ENCODE data around the gene HMCN2.

Gene HMCN2

GRCh38 chr9:130305381-130305780, 39.8 kb downstream of the HMCN2 start:
- Histone ChIP-seq H3K4me1 (ENCODE audit: control insufficient read depth, insufficient read depth, low read depth, low read length) (peaks cover 5% of the 10 kb centered on the region), H3K4ac (ENCODE audit: low read depth in 1 of 2, low read length in 2 of 2) (no peak overlapping the region), H2AFZ (ENCODE audit: low read depth, low read length) (no peak overlapping the region), H3K14ac (ENCODE audit: low read length in 2 of 2) (no peak overlapping the region), H2BK12ac (ENCODE audit: low read length in 2 of 2) (no peak overlapping the region), H2BK120ac (ENCODE audit: low read depth, low read length) (no peak overlapping the region), H2AK5ac (ENCODE audit: low read length, severe bottlenecking) (no peak overlapping the region), H3K36me3 (ENCODE audit: control insufficient read depth in 1 of 2, insufficient read depth in 2 of 2, low read depth in 1 of 2, low read length in 2 of 2) (no peaks in the 10 kb centered on the region), H3K4me2 (ENCODE audit: low read length, poor library complexity, severe bottlenecking) (no peak overlapping the region), H3K23ac (ENCODE audit: low read length in 2 of 2) (no peak overlapping the region), H3K18ac (ENCODE audit: low read depth in 1 of 2, low read length in 2 of 2) (no peak overlapping the region), H3K79me1 (replicated peaks; ENCODE audit: low read length, poor library complexity, severe bottlenecking) (no peaks in the 10 kb centered on the region), H2BK15ac (ENCODE audit: low read depth, poor library complexity, severe bottlenecking) (no peak overlapping the region), H3K4me3 (ENCODE audit: insufficient read depth in 1 of 2, low read depth in 1 of 2, low read length in 2 of 2) (no peak overlapping the region), H2BK5ac (ENCODE audit: low read depth, low read length, poor library complexity, severe bottlenecking) (no peak overlapping the region), H3K9ac (ENCODE audit: low read length) (no peak overlapping the region), H3K27me3 (ENCODE audit: control insufficient read depth in 1 of 2, insufficient read depth in 1 of 2, low read length in 2 of 2) (peaks cover 37 to 73% of the 10 kb centered on the region in 2 experiments), H3K27ac (ENCODE audit: low read length, poor library complexity, severe bottlenecking) (no peak overlapping the region), H4K8ac (ENCODE audit: low read length) (no peak overlapping the region), H4K91ac (ENCODE audit: low read length) (no peak overlapping the region), H3K9me3 (ENCODE audit: control insufficient read depth, low read length) (peaks cover 6% of the 10 kb centered on the region)
- 93% methylated on average over 4 of the region's 4 CpGs for WGBS
- DNase-seq: no peak

DNA sequence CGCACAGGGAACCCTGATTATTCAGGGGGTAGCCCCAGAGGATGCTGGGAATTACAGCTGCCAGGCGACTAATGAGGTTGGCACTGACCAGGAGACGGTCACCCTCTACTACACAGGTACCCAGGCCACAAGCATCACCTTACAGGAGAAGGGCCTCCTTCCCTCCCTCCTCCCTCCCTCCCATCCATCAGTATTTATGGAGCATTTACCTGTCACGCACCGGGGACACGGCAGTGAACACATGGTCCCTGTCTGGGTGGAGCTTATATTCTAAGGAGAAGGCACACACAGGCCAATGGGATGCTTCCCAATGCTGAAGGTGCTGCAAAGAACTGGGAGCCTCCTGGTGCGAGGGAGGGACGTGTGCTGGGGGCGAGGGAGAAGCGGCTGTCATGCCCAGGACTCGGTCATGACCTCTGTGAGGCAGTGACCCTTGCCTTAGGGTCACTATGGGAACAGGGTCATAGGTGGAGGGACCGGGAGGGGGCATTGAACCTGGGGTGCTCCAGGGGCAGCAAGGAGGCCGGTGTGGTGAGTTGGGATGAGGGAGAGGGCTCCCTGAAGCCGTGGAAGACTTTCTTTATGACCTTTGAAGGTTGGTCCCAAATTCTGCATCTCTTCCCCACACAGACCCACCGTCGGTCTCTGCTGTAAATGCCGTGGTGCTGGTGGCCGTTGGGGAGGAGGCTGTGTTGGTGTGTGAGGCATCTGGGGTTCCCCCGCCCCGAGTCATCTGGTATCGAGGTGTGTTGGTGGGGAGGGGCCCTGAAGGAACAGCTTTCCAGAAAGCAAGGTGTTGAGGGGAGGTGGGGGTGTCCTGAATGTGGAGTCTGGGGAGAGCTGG, 41.5 kb downstream of the HMCN2 start:
- no peak overlapping the region for H4K8ac ChIP-seq (ENCODE audit: low read length)
- 82% methylated on average over 17 of the region's 21 CpGs for WGBS
- peaks cover 5% of the 10 kb centered on the region for H3K4me1 ChIP-seq (ENCODE audit: control insufficient read depth, insufficient read depth, low read depth, low read length)
- H3K9ac ChIP-seq (ENCODE audit: low read length): no peak overlapping the region
- H3K9me3 ChIP-seq (ENCODE audit: control insufficient read depth, low read length): peaks cover 6% of the 10 kb centered on the region
- H3K4ac ChIP-seq (ENCODE audit: low read depth in 1 of 2, low read length in 2 of 2): no peak overlapping the region
- no peak overlapping the region for H2BK12ac ChIP-seq (ENCODE audit: low read length in 2 of 2)
- H3K27ac ChIP-seq (ENCODE audit: low read length, poor library complexity, severe bottlenecking): no peak overlapping the region
- H3K23ac ChIP-seq (ENCODE audit: low read length in 2 of 2): no peak overlapping the region
- H2AFZ ChIP-seq (ENCODE audit: low read depth, low read length): no peak overlapping the region
- DNase-seq: no peak
- H2BK5ac ChIP-seq (ENCODE audit: low read depth, low read length, poor library complexity, severe bottlenecking): no peak overlapping the region
- H3K14ac ChIP-seq (ENCODE audit: low read length in 2 of 2): no peak overlapping the region
- H3K36me3 ChIP-seq (ENCODE audit: control insufficient read depth in 1 of 2, insufficient read depth in 2 of 2, low read depth in 1 of 2, low read length in 2 of 2): no peaks in the 10 kb centered on the region
- no peak overlapping the region for H2BK120ac ChIP-seq (ENCODE audit: low read depth, low read length)
- H3K27me3 ChIP-seq (ENCODE audit: control insufficient read depth in 1 of 2, insufficient read depth in 1 of 2, low read length in 2 of 2): peaks cover 29 to 84% of the 10 kb centered on the region in 2 experiments
- H2BK15ac ChIP-seq (ENCODE audit: low read depth, poor library complexity, severe bottlenecking): no peak overlapping the region
- H3K79me1 ChIP-seq (replicated peaks; ENCODE audit: low read length, poor library complexity, severe bottlenecking): no peaks in the 10 kb centered on the region
- H3K4me3 ChIP-seq (ENCODE audit: insufficient read depth in 1 of 2, low read depth in 1 of 2, low read length in 2 of 2): no peak overlapping the region
- no peak overlapping the region for H2AK5ac ChIP-seq (ENCODE audit: low read length, severe bottlenecking)
- no peak overlapping the region for H3K4me2 ChIP-seq (ENCODE audit: low read length, poor library complexity, severe bottlenecking)
- H4K91ac ChIP-seq (ENCODE audit: low read length): no peak overlapping the region
- no peak overlapping the region for H3K18ac ChIP-seq (ENCODE audit: low read depth in 1 of 2, low read length in 2 of 2)

- Histone ChIP-seq H3K9ac (ENCODE audit: low read length) (no peak overlapping the region), H3K27me3 (ENCODE audit: control insufficient read depth in 1 of 2, insufficient read depth in 1 of 2, low read length in 2 of 2) (peaks cover 26 to 80% of the 10 kb centered on the region in 2 experiments), H3K4ac (ENCODE audit: low read depth in 1 of 2, low read length in 2 of 2) (no peak overlapping the region), H2AFZ (ENCODE audit: low read depth, low read length) (no peak overlapping the region), H3K4me1 (ENCODE audit: control insufficient read depth, insufficient read depth, low read depth, low read length) (peaks cover 5% of the 10 kb centered on the region), H2BK12ac (ENCODE audit: low read length in 2 of 2) (no peak overlapping the region), H4K8ac (ENCODE audit: low read length) (no peak overlapping the region), H2AK5ac (ENCODE audit: low read length, severe bottlenecking) (no peak overlapping the region), H4K91ac (ENCODE audit: low read length) (no peak overlapping the region), H2BK5ac (ENCODE audit: low read depth, low read length, poor library complexity, severe bottlenecking) (no peak overlapping the region), H2BK120ac (ENCODE audit: low read depth, low read length) (no peak overlapping the region), H2BK15ac (ENCODE audit: low read depth, poor library complexity, severe bottlenecking) (no peak overlapping the region), H3K4me2 (ENCODE audit: low read length, poor library complexity, severe bottlenecking) (no peak overlapping the region), H3K79me1 (replicated peaks; ENCODE audit: low read length, poor library complexity, severe bottlenecking) (no peaks in the 10 kb centered on the region), H3K18ac (ENCODE audit: low read depth in 1 of 2, low read length in 2 of 2) (no peak overlapping the region), H3K36me3 (ENCODE audit: control insufficient read depth in 1 of 2, insufficient read depth in 2 of 2, low read depth in 1 of 2, low read length in 2 of 2) (no peaks in the 10 kb centered on the region), H3K14ac (ENCODE audit: low read length in 2 of 2) (no peak overlapping the region), H3K9me3 (ENCODE audit: control insufficient read depth, low read length) (peaks cover 6% of the 10 kb centered on the region), H3K4me3 (ENCODE audit: insufficient read depth in 1 of 2, low read depth in 1 of 2, low read length in 2 of 2) (no peak overlapping the region), H3K27ac (ENCODE audit: low read length, poor library complexity, severe bottlenecking) (no peak overlapping the region), H3K23ac (ENCODE audit: low read length in 2 of 2) (no peak overlapping the region)
- DNase-seq: no peak
- WGBS: 100% methylated on average over 2 of the region's 5 CpGs
These were observed 42.0 kb downstream of the HMCN2 start for GRCh38 chr9:130307667-130307943.

GRCh38 chr9:130308081-130308571, 42.6 kb downstream of the HMCN2 start:
- no peak overlapping the region for H2BK5ac ChIP-seq (ENCODE audit: low read depth, low read length, poor library complexity, severe bottlenecking)
- no peak overlapping the region for H3K4me3 ChIP-seq (ENCODE audit: insufficient read depth in 1 of 2, low read depth in 1 of 2, low read length in 2 of 2)
- peaks cover 24 to 78% of the 10 kb centered on the region in 2 experiments for H3K27me3 ChIP-seq (ENCODE audit: control insufficient read depth in 1 of 2, insufficient read depth in 1 of 2, low read length in 2 of 2)
- H3K79me1 ChIP-seq (replicated peaks; ENCODE audit: low read length, poor library complexity, severe bottlenecking): no peaks in the 10 kb centered on the region
- no peaks in the 10 kb centered on the region for H3K36me3 ChIP-seq (ENCODE audit: control insufficient read depth in 1 of 2, insufficient read depth in 2 of 2, low read depth in 1 of 2, low read length in 2 of 2)
- H3K14ac ChIP-seq (ENCODE audit: low read length in 2 of 2): no peak overlapping the region
- no peak overlapping the region for H3K4ac ChIP-seq (ENCODE audit: low read depth in 1 of 2, low read length in 2 of 2)
- whole genome bisulfite sequencing: 83% methylated on average over 14 of the region's 14 CpGs
- H2BK120ac ChIP-seq (ENCODE audit: low read depth, low read length): no peak overlapping the region
- H2AFZ ChIP-seq (ENCODE audit: low read depth, low read length): no peak overlapping the region
- H3K9ac ChIP-seq (ENCODE audit: low read length): no peak overlapping the region
- no peak overlapping the region for H3K18ac ChIP-seq (ENCODE audit: low read depth in 1 of 2, low read length in 2 of 2)
- no peak overlapping the region for H3K4me2 ChIP-seq (ENCODE audit: low read length, poor library complexity, severe bottlenecking)
- H3K27ac ChIP-seq (ENCODE audit: low read length, poor library complexity, severe bottlenecking): no peak overlapping the region
- H2AK5ac ChIP-seq (ENCODE audit: low read length, severe bottlenecking): no peak overlapping the region
- no peak overlapping the region for H2BK15ac ChIP-seq (ENCODE audit: low read depth, poor library complexity, severe bottlenecking)
- no peak overlapping the region for H4K8ac ChIP-seq (ENCODE audit: low read length)
- peaks cover 5% of the 10 kb centered on the region for H3K4me1 ChIP-seq (ENCODE audit: control insufficient read depth, insufficient read depth, low read depth, low read length)
- H2BK12ac ChIP-seq (ENCODE audit: low read length in 2 of 2): no peak overlapping the region
- DNase-seq: no peak
- peaks cover 6% of the 10 kb centered on the region for H3K9me3 ChIP-seq (ENCODE audit: control insufficient read depth, low read length)
- H3K23ac ChIP-seq (ENCODE audit: low read length in 2 of 2): no peak overlapping the region
- no peak overlapping the region for H4K91ac ChIP-seq (ENCODE audit: low read length)

Data from mesenchymal stem cell (in vitro differentiated cells and primary cell).